Peyer's patch (tissue), 4 donors: ENCODE measurements around the gene ACSS1. TPM values are rescaled to one million over a fixed set of nuclear protein-coding genes. Genes with fewer than 3 reads are reported as not detected.

Source experiments
- DNase-seq, 3 donors: peaks; one replicate each; pipeline ENCODE4 v3.0.0-alpha.2; 2017 to 2019
- H3K27ac ChIP-seq, 4 donors: fragments of 200-600 bp; sonication (generic); one replicate each; pipeline ENCODE4 v1.5.1; 2016 to 2019
- H3K27me3 ChIP-seq, 2 donors: fragments of 200-600 bp; sonication (generic); one replicate each; pipeline ENCODE4 v1.5.1; 2019
- H3K36me3 ChIP-seq, 3 donors: fragments of 200-600 bp; sonication (generic); one replicate each; pipeline ENCODE4 v1.5.1; 2016 to 2019
- H3K4me1 ChIP-seq, 4 donors: fragments of 200-600 bp; sonication (generic); one replicate each; pipeline ENCODE4 v1.5.1; 2016 to 2019
- H3K4me3 ChIP-seq, 4 donors: fragments of 200-600 bp; sonication (generic); 1 replicate in 3 of 4; 2 replicates in 1 of 4; pipeline ENCODE4 v1.5.1; 2016 to 2019; ENCODE audit warnings: mild to moderate bottlenecking in 1 of 4
- H3K9me3 ChIP-seq, 4 donors: fragments of 200-600 bp; sonication (generic); one replicate each; pipeline ENCODE4 v1.5.1; 2016 to 2019; ENCODE audit warnings: mild to moderate bottlenecking in 1 of 4
- CTCF ChIP-seq, 6 experiments: fragments of 450-650 bp in 4 of 6; fragments of 200-600 bp in 2 of 6; sonication (generic) in 1 of 6; IDR thresholded peaks; one replicate each; pipeline ENCODE4 v1.5.1; 2017 to 2019; ENCODE audit warnings: antibody characterized with exemption in 6 of 6, mild to moderate bottlenecking in 3 of 6, moderate library complexity in 1 of 6
- POLR2A ChIP-seq, 2 donors: fragments of 450-650 bp; IDR thresholded peaks; one replicate each; pipeline ENCODE4 v1.5.1; 2017; ENCODE audit warnings: antibody characterized with exemption in 2 of 2, mild to moderate bottlenecking in 2 of 2, moderate library complexity in 2 of 2
- total RNA-seq, 4 donors: library from RNA; depleted of rRNA; stranded (reverse); fragments of >200 nt; gene quantifications; one replicate each; pipeline ENCODE4 v1.1.0, GENCODE V29; 2016

ACSS1 gene
- total RNA-seq, 4 donors from 2014 or later = 49.5 to 160 (median 134) TPM

DNA sequence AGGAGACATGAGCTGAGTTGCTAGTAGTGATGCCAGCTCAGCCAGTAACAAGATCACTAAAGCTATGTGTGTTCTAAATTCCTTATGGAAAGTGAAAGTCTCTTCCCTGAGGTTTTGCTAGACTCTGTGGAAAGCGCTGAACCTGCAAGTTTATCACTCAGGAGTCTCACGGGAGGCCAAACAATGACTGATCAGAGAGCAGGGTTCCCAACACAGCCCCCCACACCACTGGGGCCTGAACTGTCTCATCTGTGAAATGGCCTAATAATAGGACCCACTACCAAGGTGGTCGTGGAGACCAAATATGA is 19.9 kb downstream of the ACSS1 start:
- Histone ChIP-seq H3K27ac (peak overlapping the region; percentile 7 to 84 (median 58)), H3K4me3 (no peak overlapping the region), H3K36me3 (no peaks in the 10 kb centered on the region), H3K9me3 (no peaks in the 10 kb centered on the region), H3K4me1 (peaks cover 26 to 94% (median 52%) of the 10 kb centered on the region in 4 donors), H3K27me3 (no peaks in the 10 kb centered on the region)
- no peak for DNase-seq
- TF ChIP-seq CTCF (IDR thresholded peaks at IDR 0.05) (no peak), POLR2A (IDR thresholded peaks at IDR 0.05) (no peak)

DNA sequence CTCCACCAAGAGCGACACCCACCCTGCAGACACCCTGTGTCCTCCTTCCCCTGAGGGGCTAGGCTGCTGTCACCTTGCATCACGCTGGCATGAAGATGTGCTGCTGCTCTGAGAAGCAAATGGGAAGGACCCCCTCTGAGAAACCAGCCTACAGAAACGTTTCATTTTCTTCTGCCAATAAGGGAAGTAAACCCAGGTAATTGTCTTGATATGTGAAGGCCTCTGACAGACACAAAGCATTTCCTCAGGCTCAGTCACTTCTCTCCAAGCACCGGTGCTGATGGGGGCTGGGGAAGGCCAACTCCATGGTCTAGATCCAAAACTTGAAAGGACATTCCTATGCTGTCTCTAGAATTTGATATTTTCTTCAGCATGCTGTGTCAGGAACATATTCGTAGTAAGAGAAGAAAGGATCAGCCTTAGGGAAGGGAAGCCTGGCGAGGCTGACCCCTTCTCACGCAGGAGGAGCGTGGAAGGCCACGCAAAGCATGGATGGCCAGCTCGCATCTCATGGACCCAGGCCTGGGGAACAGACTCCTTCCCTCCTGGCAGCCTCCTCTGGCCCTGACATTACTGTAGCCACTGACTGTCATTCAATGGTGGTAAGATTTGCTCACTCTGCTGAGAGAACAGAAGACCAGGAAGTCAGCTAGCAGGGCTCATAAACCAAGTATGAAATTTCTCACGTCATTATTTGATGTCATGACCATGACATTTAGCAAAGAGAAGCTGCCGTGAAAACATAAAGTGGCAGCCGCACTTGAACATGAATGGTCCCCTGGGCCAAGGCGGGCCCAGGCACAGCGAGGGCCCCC is 20.4 kb downstream of the ACSS1 start:
- DNase-seq = no peak
- H3K9me3 ChIP-seq = no peaks in the 10 kb centered on the region
- H3K36me3 ChIP-seq = no peaks in the 10 kb centered on the region
- H3K4me3 ChIP-seq = no peak overlapping the region
- H3K4me1 ChIP-seq = peaks cover 20 to 94% (median 46%) of the 10 kb centered on the region in 4 donors
- TF ChIP-seq POLR2A (IDR thresholded peaks at IDR 0.05) (no peak), CTCF (IDR thresholded peaks at IDR 0.05) (no peak)
- peak overlapping the region; percentile 7 to 84 (median 58) for H3K27ac ChIP-seq
- H3K27me3 ChIP-seq = no peaks in the 10 kb centered on the region

- no peak for TF ChIP-seq CTCF (IDR thresholded peaks at IDR 0.05)
- no peak for TF ChIP-seq POLR2A (IDR thresholded peaks at IDR 0.05)
- peak overlapping the region in 3 of 4 donors; percentile 40 to 84 (median 61) for H3K27ac ChIP-seq
- no peak overlapping the region for H3K4me3 ChIP-seq
- H3K9me3 ChIP-seq = no peaks in the 10 kb centered on the region
- DNase-seq = no peak
- H3K4me1 ChIP-seq = peaks cover 12 to 94% (median 37%) of the 10 kb centered on the region in 4 donors
- no peaks in the 10 kb centered on the region for H3K27me3 ChIP-seq
- peaks cover 0 to under 1% (median 0%) of the 10 kb centered on the region in 3 donors for H3K36me3 ChIP-seq
Observed at GRCh38 chr20:25036331-25036936, 21.5 kb downstream of the ACSS1 start.

DNA sequence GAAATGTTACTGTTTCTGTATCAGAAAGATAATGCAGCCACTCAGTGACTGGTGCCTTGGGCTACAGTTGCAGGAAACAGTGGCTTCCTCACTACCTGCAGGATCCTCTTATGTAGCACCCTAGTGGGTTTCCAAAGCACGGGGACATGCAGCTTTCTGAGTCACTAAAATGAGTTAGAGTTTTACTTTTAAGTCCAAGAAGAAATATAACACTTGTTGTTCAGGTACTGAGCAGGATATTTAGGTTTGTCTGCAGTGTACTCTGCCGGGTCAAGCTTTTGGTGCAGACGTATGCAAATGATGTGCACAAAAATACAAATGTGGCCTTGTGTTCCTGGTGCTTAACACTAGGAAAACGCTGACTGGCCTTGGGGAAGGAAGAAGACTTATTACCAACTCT is 22.0 kb downstream of the ACSS1 start:
- Histone ChIP-seq H3K27ac (peak overlapping the region in 3 of 4 donors; percentile 8 to 84 (median 61)), H3K4me3 (no peak overlapping the region), H3K27me3 (no peaks in the 10 kb centered on the region), H3K9me3 (no peaks in the 10 kb centered on the region), H3K36me3 (peaks cover 0 to 5% (median 0%) of the 10 kb centered on the region in 3 donors), H3K4me1 (peaks cover 12 to 89% (median 37%) of the 10 kb centered on the region in 4 donors)
- DNase-seq = no peak
- TF ChIP-seq POLR2A (IDR thresholded peaks at IDR 0.05) = no peak
- TF ChIP-seq CTCF (IDR thresholded peaks at IDR 0.05) = no peak

DNA sequence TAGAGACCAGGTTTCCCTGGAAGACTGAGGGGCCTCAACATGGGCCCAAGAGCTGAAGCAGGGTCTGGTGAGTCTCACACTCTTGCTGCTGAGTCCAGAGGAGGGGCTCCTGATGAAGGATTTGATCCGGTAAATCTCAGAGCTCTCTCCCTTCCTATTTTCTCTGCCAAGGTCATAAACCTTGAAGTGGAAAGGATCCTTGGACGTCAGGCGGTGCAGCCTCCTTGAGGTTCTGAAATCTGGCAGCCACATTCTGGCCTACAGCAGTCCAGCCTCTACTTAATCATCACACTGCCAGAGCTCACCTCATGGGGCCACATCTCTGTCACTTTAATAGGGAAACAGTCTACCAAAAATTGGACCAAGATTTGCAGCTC is 24.0 kb downstream of the ACSS1 start:
- Histone ChIP-seq H3K27me3 (no peaks in the 10 kb centered on the region), H3K27ac (peak overlapping the region; percentile 14 to 75 (median 50)), H3K4me3 (no peak overlapping the region), H3K9me3 (no peaks in the 10 kb centered on the region), H3K36me3 (peaks cover 0 to 21% (median 0%) of the 10 kb centered on the region in 3 donors), H3K4me1 (peaks cover 12 to 69% (median 23%) of the 10 kb centered on the region in 4 donors)
- TF ChIP-seq CTCF (IDR thresholded peaks at IDR 0.05) (no peak), POLR2A (IDR thresholded peaks at IDR 0.05) (no peak)
- DNase-seq = no peak
